Mammary epithelial cell (primary cell): ENCODE data around the gene FMNL2.

Source experiments
- CTCF ChIP-seq, 2 donors: IDR thresholded peaks in 1 of 2; conservative IDR thresholded peaks in 1 of 2; 2 replicates each; pipeline ENCODE4 v1.5.1; 2011 to 2012; ENCODE audit warnings: inconsistent platforms in 2 of 2, low read length in 2 of 2, mild to moderate bottlenecking in 2 of 2, control low read depth in 1 of 2, low read depth in 1 of 2; ENCODE audit not compliant: insufficient read depth in 1 of 2; ENCODE audit errors: extremely low read depth in 1 of 2
- EZH2 ChIP-seq: IDR thresholded peaks from 2 replicates; pipeline ENCODE4 v1.6.1; 2012; ENCODE audit warnings: low read length, inconsistent platforms, borderline replicate concordance

DNA sequence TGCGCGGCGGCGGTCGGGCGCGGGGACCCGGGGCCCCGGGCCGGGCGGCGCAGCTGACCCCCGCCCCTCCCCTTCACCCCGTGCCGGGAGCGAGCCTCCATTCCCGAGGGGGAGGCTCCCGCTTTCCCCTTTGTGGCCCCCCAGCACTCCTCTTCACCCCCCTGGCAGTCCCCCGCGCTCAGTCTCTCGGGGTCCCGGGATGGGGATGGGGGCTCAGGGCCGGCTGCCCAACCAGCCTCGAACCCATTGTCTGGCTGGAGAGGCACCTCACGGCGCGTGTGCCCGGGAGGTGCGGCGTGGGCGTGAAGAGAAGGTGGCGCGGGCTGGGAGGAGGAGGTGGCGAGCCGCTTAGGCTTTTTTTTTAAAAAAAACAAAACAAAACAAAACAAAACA lies 748 bp downstream of the FMNL2 start:
- TF ChIP-seq CTCF (conservative IDR thresholded peaks at IDR 0.05 in 1 of 2, IDR thresholded peaks at IDR 0.05 in 1 of 2; ENCODE audit: extremely low read depth in 1 of 2, insufficient read depth in 1 of 2, low read depth in 1 of 2, low read length in 2 of 2) (no peak), EZH2 (no peak)
